Left ventricle myocardium inferior (tissue), 1 donor: ENCODE measurements around the gene NRP2. TPM values are rescaled to one million over a fixed set of nuclear protein-coding genes. Genes with fewer than 3 reads are reported as not detected.

Experiments
- DNase-seq: peaks from one replicate; pipeline ENCODE4 v3.0.0-alpha.2; 2020
- H3K27ac ChIP-seq: fragments of 200-600 bp; replicated peaks from 2 replicates; pipeline ENCODE4 v1.8.0; 2021
- H3K27me3 ChIP-seq: fragments of 200-600 bp; 2 replicates; pipeline ENCODE4 v1.8.0; 2021; ENCODE audit warnings: low read depth
- H3K36me3 ChIP-seq: fragments of 200-600 bp; 2 replicates; pipeline ENCODE4 v1.8.0; 2021
- H3K4me1 ChIP-seq: fragments of 200-600 bp; 2 replicates; pipeline ENCODE4 v1.8.0; 2021
- H3K4me3 ChIP-seq: fragments of 200-600 bp; 2 replicates; pipeline ENCODE4 v1.8.0; 2021; ENCODE audit warnings: mild to moderate bottlenecking, moderate library complexity
- H3K9me3 ChIP-seq: fragments of 200-600 bp; replicated peaks from 2 replicates; pipeline ENCODE4 v1.8.0; 2021
- CTCF ChIP-seq: fragments of 200-600 bp; IDR thresholded peaks from 2 replicates; pipeline ENCODE4 v1.8.0; 2021; ENCODE audit warnings: antibody characterized with exemption, mild to moderate bottlenecking, borderline replicate concordance
- intact Hi-C: fragments of 100-400 bp; cut with micrococcal nuclease; formaldehyde crosslinking; loops from one replicate; pipeline ENCODE4 v1.11.0; 2022
- total RNA-seq: library from RNA; stranded (reverse); fragmentation: NEBNext Ultra II Directional; extraction: Animal tissue kit (Norgen Biotek cat#: 25700); gene quantifications from one replicate; pipeline ENCODE4 v1.2.1, GENCODE V29; 2021
- donor health status: DM: no; HTN: yes; CAD: no; lungs with severe emphysema.

The NRP2 gene
- total RNA-seq, 1 donor from 2014 or later: 7.6 TPM

GRCh38 chr2:205768341-205768740, 86.0 kb downstream of the NRP2 start:
- DNase-seq: peak; percentile 28
- peaks cover 34% of the 10 kb centered on the region for H3K27me3 ChIP-seq
- H3K27ac ChIP-seq: peak overlapping the region; percentile 66
- peaks cover 30% of the 10 kb centered on the region for H3K4me1 ChIP-seq
- peak overlapping the region; percentile 29 for H3K4me3 ChIP-seq
- intact Hi-C loops: no loop called here
- TF ChIP-seq CTCF: no peak
- H3K36me3 ChIP-seq: no peaks in the 10 kb centered on the region
- H3K9me3 ChIP-seq: no peaks in the 10 kb centered on the region

- Histone ChIP-seq H3K27me3 (peaks cover 34% of the 10 kb centered on the region), H3K9me3 (no peaks in the 10 kb centered on the region), H3K27ac (no peak overlapping the region), H3K4me1 (peaks cover 24% of the 10 kb centered on the region), H3K4me3 (no peak overlapping the region), H3K36me3 (no peaks in the 10 kb centered on the region)
- no peak for DNase-seq
- no peak for TF ChIP-seq CTCF
- intact Hi-C loops: no loop called here
Observed at GRCh38 chr2:205768815-205769494, 86.7 kb downstream of the NRP2 start.

DNA sequence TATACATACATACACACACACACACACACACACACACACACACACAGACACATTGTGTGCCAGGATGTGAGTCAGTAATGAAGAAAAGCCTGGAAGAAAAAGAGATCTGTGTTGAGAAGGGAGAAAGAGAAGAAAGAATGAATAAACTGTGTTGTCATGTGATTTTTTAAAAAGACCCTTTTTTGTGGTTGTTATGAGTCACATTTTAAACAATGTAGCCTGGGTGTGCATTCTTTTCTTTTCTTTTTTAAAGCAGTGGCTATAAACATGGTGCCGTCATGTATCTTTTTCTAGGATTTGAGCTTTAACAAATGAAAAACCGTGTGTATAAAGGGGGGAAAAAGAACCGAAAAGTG, 87.2 kb downstream of the NRP2 start:
- no peaks in the 10 kb centered on the region for H3K36me3 ChIP-seq
- no peak for TF ChIP-seq CTCF
- no peaks in the 10 kb centered on the region for H3K9me3 ChIP-seq
- DNase-seq: no peak
- intact Hi-C loops: no loop called here
- peaks cover 19% of the 10 kb centered on the region for H3K4me1 ChIP-seq
- peaks cover 34% of the 10 kb centered on the region for H3K27me3 ChIP-seq
- no peak overlapping the region for H3K27ac ChIP-seq
- no peak overlapping the region for H3K4me3 ChIP-seq

GRCh38 chr2:205769879-205770278, 87.6 kb downstream of the NRP2 start:
- TF ChIP-seq CTCF: no peak
- peaks cover 19% of the 10 kb centered on the region for H3K4me1 ChIP-seq
- H3K36me3 ChIP-seq: no peaks in the 10 kb centered on the region
- H3K27me3 ChIP-seq: peaks cover 34% of the 10 kb centered on the region
- intact Hi-C loops: no loop called here
- DNase-seq: no peak
- no peak overlapping the region for H3K4me3 ChIP-seq
- no peak overlapping the region for H3K27ac ChIP-seq
- H3K9me3 ChIP-seq: no peaks in the 10 kb centered on the region

DNA sequence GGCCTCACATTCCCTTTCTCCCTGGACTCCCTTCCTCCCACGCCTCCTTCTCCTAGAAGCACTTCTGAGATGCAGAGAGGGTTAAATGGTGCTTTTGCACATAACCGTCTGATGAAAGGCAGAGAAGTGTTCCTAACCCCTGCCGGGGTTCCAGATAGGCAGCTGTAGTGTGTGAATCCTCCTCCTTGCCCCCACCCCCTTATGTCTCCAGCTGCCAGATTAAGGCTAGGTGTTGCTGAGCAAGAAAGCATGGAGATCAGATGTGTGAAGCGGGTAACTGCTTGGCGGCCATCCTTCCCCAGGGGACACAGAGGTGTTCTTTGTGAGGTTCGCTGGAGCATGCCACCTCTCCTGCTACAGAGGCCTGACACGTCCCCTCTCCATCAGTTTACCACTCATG, 88.3 kb downstream of the NRP2 start:
- H3K9me3 ChIP-seq: no peaks in the 10 kb centered on the region
- DNase-seq: no peak
- no peaks in the 10 kb centered on the region for H3K36me3 ChIP-seq
- TF ChIP-seq CTCF: no peak
- peaks cover 19% of the 10 kb centered on the region for H3K4me1 ChIP-seq
- no peak overlapping the region for H3K27ac ChIP-seq
- no peak overlapping the region for H3K4me3 ChIP-seq
- peaks cover 34% of the 10 kb centered on the region for H3K27me3 ChIP-seq
- intact Hi-C loops: no loop called here
